GM23338 (cell line): Measurements from ENCODE around the gene GOLGA8H. TPM values are rescaled to one million over a fixed set of nuclear protein-coding genes. Genes with fewer than 3 reads are reported as not detected.
"Not testable (repeated sequence)": the region's sequence is repeated elsewhere in the genome, so short reads cannot be mapped to it uniquely, and the experiment has no call there.

Experiments
- ATAC-seq: fragments of 200-7000 bp; cut with Tn5 transposase; 3 replicates; pipeline ENCODE4 v1.9.1; 2020
- DNase-seq: peaks from one replicate; pipeline ENCODE4 v3.0.0-alpha.2; 2015; ENCODE audit warnings: low spot score
- H2AFZ ChIP-seq: fragments of 200-600 bp; sonication (generic); 2 replicates; pipeline ENCODE4 v1.8.0; 2016; ENCODE audit warnings: antibody characterized with exemption, mild to moderate bottlenecking, moderate library complexity
- H3F3A ChIP-seq: fragments of 200-600 bp; sonication (generic); replicated peaks from 2 replicates; pipeline ENCODE4 v1.8.0; 2017; ENCODE audit warnings: antibody characterized with exemption, mixed run types, low read depth
- H3K27ac ChIP-seq: fragments of 200-600 bp; sonication (generic); 2 replicates; pipeline ENCODE4 v1.6.1; 2016; ENCODE audit warnings: low read depth
- H3K27me3 ChIP-seq: fragments of 200-600 bp; sonication (generic); 2 replicates; pipeline ENCODE4 v1.8.0; 2016; ENCODE audit warnings: mild to moderate bottlenecking, mixed run types, moderate library complexity; ENCODE audit not compliant: insufficient read depth
- H3K36me3 ChIP-seq: fragments of 200-600 bp; sonication (generic); 2 replicates; pipeline ENCODE4 v1.8.0; 2016; ENCODE audit warnings: mild to moderate bottlenecking; ENCODE audit not compliant: insufficient read depth
- H3K4me1 ChIP-seq: fragments of 200-600 bp; sonication (generic); 2 replicates; pipeline ENCODE4 v1.8.0; 2016; ENCODE audit warnings: mild to moderate bottlenecking, moderate library complexity; ENCODE audit not compliant: insufficient read depth
- H3K4me2 ChIP-seq: fragments of 200-600 bp; sonication (generic); 2 replicates; pipeline ENCODE4 v1.7.1; 2017; ENCODE audit warnings: mixed run types
- H3K4me3 ChIP-seq: fragments of 200-600 bp; sonication (generic); 2 replicates; pipeline ENCODE4 v1.6.1; 2016; ENCODE audit warnings: mixed run types
- H3K79me2 ChIP-seq: fragments of 200-600 bp; sonication (generic); replicated peaks from 2 replicates; pipeline ENCODE4 v1.8.0; 2017; ENCODE audit warnings: mild to moderate bottlenecking; ENCODE audit not compliant: insufficient read depth
- H3K9me2 ChIP-seq: fragments of 200-600 bp; sonication (generic); 2 replicates; pipeline ENCODE4 v1.8.0; 2017; ENCODE audit not compliant: insufficient read depth
- H4K20me1 ChIP-seq: fragments of 200-600 bp; sonication (generic); replicated peaks from 2 replicates; pipeline ENCODE4 v1.8.0; 2017; ENCODE audit warnings: mild to moderate bottlenecking; ENCODE audit not compliant: insufficient read depth
- H3K27ac Mint-ChIP-seq: 2 replicates; pipeline ENCODE4 v1.8.0; 2020; ENCODE audit warnings: inconsistent platforms, mild to moderate bottlenecking, moderate library complexity, mixed read lengths
- H3K27me3 Mint-ChIP-seq: 3 replicates; pipeline ENCODE4 v1.8.0; 2022; ENCODE audit warnings: low read depth, mild to moderate bottlenecking, moderate library complexity, mixed read lengths, inconsistent platforms; ENCODE audit not compliant: insufficient read depth, poor library complexity
- H3K36me3 Mint-ChIP-seq: 3 replicates; pipeline ENCODE4 v1.8.0; 2021; ENCODE audit warnings: low read depth, mild to moderate bottlenecking, inconsistent platforms, moderate library complexity, mixed read lengths
- H3K4me1 Mint-ChIP-seq: 3 replicates; pipeline ENCODE4 v1.8.0; 2020; ENCODE audit warnings: mild to moderate bottlenecking, inconsistent platforms, mixed read lengths
- H3K4me3 Mint-ChIP-seq: 3 replicates; pipeline ENCODE4 v1.8.0; 2021; ENCODE audit warnings: moderate library complexity, mild to moderate bottlenecking, inconsistent platforms, mixed read lengths
- H3K9me3 Mint-ChIP-seq: 3 replicates; pipeline ENCODE4 v1.8.0; 2020; ENCODE audit warnings: moderate library complexity, mild to moderate bottlenecking, inconsistent platforms, mixed read lengths
- long read RNA-seq: library from polyadenylated mRNA; unstranded; transcript quantifications from one replicate; pipeline ENCODE4 v2.0.0, GENCODE V29; 2020; ENCODE audit not compliant: unreplicated experiment
- polyA plus RNA-seq: library from polyadenylated mRNA; unstranded; fragments of >200 nt; fragmentation: Nextera tagmentation; extraction: Ambion mirVana; gene quantifications from 2 replicates; pipeline ENCODE4 v1.2.1, GENCODE V29; 2016
- total RNA-seq: library from RNA; depleted of rRNA; stranded (reverse); fragments of >200 nt; shearing (Covaris generic); gene quantifications from 2 replicates; pipeline ENCODE4 v1.2.3, GENCODE V29; 2014; rRNA removed
- TF ChIP-seq, protein P1 (sequence below), 2 experiments: fragments of 200-600 bp in 1 of 2; sonication (generic) in 1 of 2; conservative IDR thresholded peaks; 2 replicates each; pipeline versions ENCODE4 v1.5.1 to v1.6.1; 2016 to 2017; ENCODE audit warnings: antibody characterized with exemption in 2 of 2, low read depth in 2 of 2, mild to moderate bottlenecking in 2 of 2, moderate library complexity in 1 of 2

Gene GOLGA8H, protein sequence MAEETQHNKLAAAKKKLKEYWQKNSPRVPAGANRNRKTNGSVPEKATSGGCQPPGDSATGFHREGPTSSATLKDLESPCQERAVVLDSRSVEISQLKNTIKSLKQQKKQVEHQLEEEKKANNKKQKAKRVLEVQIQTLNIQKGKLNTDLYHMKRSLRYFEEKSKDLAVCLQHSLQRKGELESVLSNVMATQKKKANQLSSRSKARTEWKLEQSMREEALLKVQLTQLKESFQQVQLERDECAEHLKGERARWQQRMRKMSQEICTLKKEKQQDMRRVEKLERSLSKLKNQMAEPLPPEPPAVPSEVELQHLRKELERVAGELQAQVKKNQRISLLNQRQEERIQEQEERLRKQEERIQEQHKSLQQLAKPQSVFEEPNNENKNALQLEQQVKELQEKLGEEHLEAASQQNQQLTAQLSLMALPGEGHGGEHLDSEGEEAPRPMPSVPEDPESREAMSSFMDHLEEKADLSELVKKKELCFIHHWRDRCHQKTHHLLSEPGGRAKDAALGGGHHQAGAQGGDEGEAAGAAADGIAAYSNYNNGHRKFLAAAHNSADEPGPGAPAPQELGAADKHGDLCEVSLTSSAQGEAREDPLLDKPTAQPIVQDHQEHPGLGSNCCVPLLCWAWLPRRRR
- 0.63 and 1.2 TPM in 2 replicates for total RNA-seq
- polyA plus RNA-seq, result 0.17 and 0.26 TPM in 2 replicates
- long read RNA-seq, result 0 reads

DNA sequence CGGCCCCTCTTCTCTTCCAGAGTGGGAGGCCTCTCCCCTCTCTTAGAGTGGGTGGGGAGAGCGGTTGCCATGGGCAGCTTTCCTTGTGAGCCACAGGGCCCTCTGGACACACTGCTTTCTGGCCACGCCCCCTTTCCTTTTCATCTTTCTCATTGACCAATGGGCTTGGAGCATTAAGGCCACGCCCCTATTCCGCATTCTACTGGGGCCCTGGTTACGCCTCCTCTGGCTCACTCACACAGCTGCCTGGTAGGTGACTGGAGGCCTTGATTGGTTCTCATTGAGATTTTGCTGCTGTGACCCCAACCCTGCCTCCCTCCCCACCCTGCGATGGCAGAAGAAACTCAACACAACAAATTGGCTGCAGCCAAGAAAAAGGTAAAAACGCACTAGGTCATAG lies at the start of gene GOLGA8H:
GOLGA8H (plus strand) TSS at position 233 of the 400 bp plus-strand sequence; CDS start at position 331, 98 bp downstream.
- not testable (repeated sequence) for H2AFZ ChIP-seq, H4K20me1 ChIP-seq, H3K27me3 ChIP-seq, H3K4me3 Mint-ChIP-seq, H3K4me3 ChIP-seq, H3F3A ChIP-seq, H3K27me3 Mint-ChIP-seq, H3K36me3 ChIP-seq, H3K9me3 Mint-ChIP-seq, H3K4me2 ChIP-seq, H3K4me1 ChIP-seq, H3K79me2 ChIP-seq, H3K27ac ChIP-seq, H3K9me2 ChIP-seq, H3K4me1 Mint-ChIP-seq, H3K27ac Mint-ChIP-seq, H3K36me3 Mint-ChIP-seq, ATAC-seq
- DNase-seq, result peak; percentile 41

DNA sequence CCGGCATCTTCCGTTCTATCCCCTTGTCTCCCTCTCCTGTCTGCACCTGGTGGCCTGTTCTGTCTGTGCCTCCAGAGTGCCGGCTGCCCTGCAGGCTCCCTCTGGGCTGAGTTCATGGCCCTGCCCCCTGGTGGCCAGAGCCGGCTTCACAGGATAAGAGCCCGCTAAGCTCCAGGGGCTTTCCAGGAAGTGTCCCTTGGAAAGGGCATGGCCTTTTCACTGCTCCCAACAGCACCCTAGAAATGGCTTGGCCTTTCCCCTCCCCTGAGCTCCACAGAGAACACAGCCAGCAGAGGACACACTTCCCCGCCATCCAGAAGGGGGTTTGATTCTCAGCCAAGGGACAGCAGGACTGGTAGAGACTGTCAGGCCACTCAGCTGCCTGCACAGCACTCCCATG lies 36.9 kb upstream of the GOLGA8H start:
- not testable (repeated sequence) for H3K9me2 ChIP-seq, H3K27me3 ChIP-seq, H3K4me3 Mint-ChIP-seq, H3K9me3 Mint-ChIP-seq, H3K79me2 ChIP-seq, H3K4me1 Mint-ChIP-seq, H3K27ac ChIP-seq, H4K20me1 ChIP-seq, H3K27ac Mint-ChIP-seq, H3K27me3 Mint-ChIP-seq, H3K4me3 ChIP-seq, H2AFZ ChIP-seq, H3K4me1 ChIP-seq, H3K36me3 Mint-ChIP-seq, H3F3A ChIP-seq, H3K36me3 ChIP-seq, H3K4me2 ChIP-seq
- TF ChIP-seq, protein P1, sequence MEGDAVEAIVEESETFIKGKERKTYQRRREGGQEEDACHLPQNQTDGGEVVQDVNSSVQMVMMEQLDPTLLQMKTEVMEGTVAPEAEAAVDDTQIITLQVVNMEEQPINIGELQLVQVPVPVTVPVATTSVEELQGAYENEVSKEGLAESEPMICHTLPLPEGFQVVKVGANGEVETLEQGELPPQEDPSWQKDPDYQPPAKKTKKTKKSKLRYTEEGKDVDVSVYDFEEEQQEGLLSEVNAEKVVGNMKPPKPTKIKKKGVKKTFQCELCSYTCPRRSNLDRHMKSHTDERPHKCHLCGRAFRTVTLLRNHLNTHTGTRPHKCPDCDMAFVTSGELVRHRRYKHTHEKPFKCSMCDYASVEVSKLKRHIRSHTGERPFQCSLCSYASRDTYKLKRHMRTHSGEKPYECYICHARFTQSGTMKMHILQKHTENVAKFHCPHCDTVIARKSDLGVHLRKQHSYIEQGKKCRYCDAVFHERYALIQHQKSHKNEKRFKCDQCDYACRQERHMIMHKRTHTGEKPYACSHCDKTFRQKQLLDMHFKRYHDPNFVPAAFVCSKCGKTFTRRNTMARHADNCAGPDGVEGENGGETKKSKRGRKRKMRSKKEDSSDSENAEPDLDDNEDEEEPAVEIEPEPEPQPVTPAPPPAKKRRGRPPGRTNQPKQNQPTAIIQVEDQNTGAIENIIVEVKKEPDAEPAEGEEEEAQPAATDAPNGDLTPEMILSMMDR (conservative IDR thresholded peaks at IDR 0.05; ENCODE audit: low read depth in 2 of 2), result peak; percentile 30 to 66
- DNase-seq, result peak; percentile 6
- ATAC-seq, result peak; percentile 85

DNA sequence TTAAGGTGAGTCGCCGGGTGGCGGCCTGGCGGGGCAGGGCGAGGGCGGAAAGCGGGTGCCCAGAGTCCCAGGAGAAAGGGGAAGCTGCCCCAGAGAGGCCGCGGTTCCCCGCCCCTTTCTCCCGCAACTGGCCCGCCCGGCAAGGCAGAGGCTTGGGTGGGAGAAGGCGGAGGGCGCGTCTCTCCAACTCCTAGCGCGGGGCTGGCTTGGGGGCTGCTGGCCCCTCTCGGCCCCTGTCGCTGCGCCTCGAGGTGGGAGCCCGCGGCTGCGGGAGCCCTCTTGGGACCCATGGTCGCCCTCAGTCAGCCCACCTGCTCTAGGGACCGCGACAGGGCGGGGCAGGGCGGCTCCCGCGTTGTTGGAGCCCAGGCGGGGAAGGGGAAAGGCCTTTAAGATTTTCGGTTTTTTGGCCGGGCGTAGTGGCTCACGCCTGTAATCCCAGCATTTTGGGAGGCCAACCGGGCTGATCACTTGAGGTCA lies 30.8 kb upstream of the GOLGA8H start:
- not testable (repeated sequence) for H3K9me3 Mint-ChIP-seq, H3K36me3 ChIP-seq, H3F3A ChIP-seq, H3K9me2 ChIP-seq, H3K4me3 Mint-ChIP-seq, H3K27me3 ChIP-seq, H2AFZ ChIP-seq, H3K27ac Mint-ChIP-seq, DNase-seq, H3K27ac ChIP-seq, H3K4me2 ChIP-seq, H3K36me3 Mint-ChIP-seq, H3K4me1 Mint-ChIP-seq, H4K20me1 ChIP-seq, H3K27me3 Mint-ChIP-seq, H3K4me1 ChIP-seq, H3K79me2 ChIP-seq
- H3K4me3 ChIP-seq, result peak overlapping the region; percentile 49; the same call in 1 of the 2 replicates
- peak; percentile 90 for ATAC-seq

DNA sequence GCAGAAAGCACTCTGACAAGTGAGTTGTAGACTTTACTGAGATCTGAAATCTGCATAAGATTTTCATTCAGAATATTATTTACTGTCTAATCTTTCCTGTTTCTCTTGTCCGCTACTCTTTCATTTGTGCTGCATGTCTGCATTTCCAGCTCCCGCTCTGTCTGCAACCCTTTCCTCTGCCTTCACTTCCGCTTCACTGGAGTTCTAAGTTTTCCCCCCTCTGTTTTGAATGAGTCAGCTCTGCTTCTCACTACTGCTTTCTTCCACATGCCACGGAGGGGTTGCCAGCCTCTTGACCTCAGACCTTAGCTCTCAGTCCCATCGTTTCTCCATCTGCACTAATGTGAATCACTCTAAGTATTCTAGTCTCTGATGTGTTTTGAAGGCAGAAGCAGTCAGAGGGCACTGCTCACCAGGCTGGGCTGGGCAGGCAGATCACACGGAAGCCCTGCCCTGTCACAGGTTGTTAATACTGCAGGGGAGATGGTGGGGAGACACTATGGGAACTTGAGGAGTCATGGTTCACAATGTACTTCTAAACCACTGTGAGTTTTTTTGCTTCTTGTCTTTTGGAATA lies 24.3 kb upstream of the GOLGA8H start:
- not testable (repeated sequence) for H3K27me3 ChIP-seq, H3K4me1 Mint-ChIP-seq, DNase-seq, H3K27ac ChIP-seq, H3K9me2 ChIP-seq, H3K9me3 Mint-ChIP-seq, H3F3A ChIP-seq, H3K4me2 ChIP-seq, H3K79me2 ChIP-seq, H3K27me3 Mint-ChIP-seq, H3K27ac Mint-ChIP-seq, H2AFZ ChIP-seq, H4K20me1 ChIP-seq, ATAC-seq, H3K36me3 Mint-ChIP-seq, H3K36me3 ChIP-seq, H3K4me3 Mint-ChIP-seq, H3K4me1 ChIP-seq, H3K4me3 ChIP-seq

DNA sequence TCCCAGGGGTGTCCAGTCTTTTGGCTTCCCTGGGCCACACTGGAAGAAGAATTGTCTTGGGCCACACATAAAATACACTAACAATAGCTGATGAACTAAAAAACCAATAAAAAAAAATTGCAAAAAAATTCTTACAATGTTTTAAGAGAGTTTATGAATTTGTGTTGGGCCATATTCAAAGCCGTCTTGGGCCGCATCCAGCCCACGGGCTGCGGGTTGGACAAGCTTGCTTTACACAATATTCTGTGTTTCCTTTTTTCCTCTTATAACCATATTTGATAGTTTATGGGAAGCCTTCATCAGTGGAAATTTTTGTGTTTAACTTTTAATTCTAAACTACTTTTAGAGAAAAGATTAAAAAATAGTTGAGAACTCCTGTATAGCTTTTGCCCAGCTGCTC lies 23.1 kb upstream of the GOLGA8H start:
- not testable (repeated sequence) for H3K4me3 ChIP-seq, H4K20me1 ChIP-seq, H3K36me3 Mint-ChIP-seq, H3K4me3 Mint-ChIP-seq, H3K9me2 ChIP-seq, H3K4me1 Mint-ChIP-seq, H3K9me3 Mint-ChIP-seq, H3F3A ChIP-seq, H3K4me2 ChIP-seq, H3K27me3 ChIP-seq, H3K27me3 Mint-ChIP-seq, H3K27ac Mint-ChIP-seq, H3K27ac ChIP-seq, DNase-seq, H3K36me3 ChIP-seq, H3K4me1 ChIP-seq, ATAC-seq, H3K79me2 ChIP-seq, H2AFZ ChIP-seq
